PC-3 (cell line): ENCODE data around the gene ZNF41. TPM values are rescaled to one million over a fixed set of nuclear protein-coding genes. Genes with fewer than 3 reads are reported as not detected.

Experiments
- ATAC-seq: fragments of 200-7000 bp; cut with Tn5 transposase; 2 replicates; pipeline ENCODE4 v1.9.1; 2020; ENCODE audit warnings: mild to moderate bottlenecking, moderate library complexity
- BruUV-seq: library from RNA; stranded (reverse); fragments of 400-500 nt; replicated peaks from 2 replicates; lab custom pipeline; 2021; lab: Mats Ljungman, UMichigan
- CTCF ChIA-PET: fragments of 300-600 bp; sonication (Branson Sonifier 250); formaldehyde crosslinking; loops from one replicate; lab custom pipeline; 2022; ENCODE audit warnings: antibody characterized with exemption; lab: Charles Lee
- POLR2A ChIA-PET: fragments of 300-600 bp; sonication (Branson Sonifier 250); formaldehyde crosslinking; loops from one replicate; lab custom pipeline; 2022; ENCODE audit warnings: antibody characterized with exemption; ENCODE audit not compliant: unreplicated experiment; lab: Charles Lee
- DNase-seq: peaks from one replicate; pipeline ENCODE4 v3.0.0-alpha.2; 2015
- H2AFZ ChIP-seq: fragments of 300-600 bp; sonication (generic); 2 replicates; pipeline ENCODE4 v1.6.0; 2016; ENCODE audit warnings: antibody characterized with exemption, low read length
- H3F3A ChIP-seq: fragments of 300-600 bp; sonication (generic); one replicate; pipeline ENCODE4 v1.6.0; 2017; ENCODE audit warnings: antibody characterized with exemption, low read length, control low read depth, mild to moderate bottlenecking; ENCODE audit not compliant: unreplicated experiment
- H3K27ac ChIP-seq: fragments of 300-600 bp; sonication (generic); 2 replicates; pipeline ENCODE4 v1.5.1; 2016; ENCODE audit warnings: mild to moderate bottlenecking, low read length
- H3K27me3 ChIP-seq: fragments of 300-600 bp; sonication (generic); 2 replicates; pipeline ENCODE4 v1.6.1; 2016; ENCODE audit warnings: low read length, mixed read lengths
- H3K36me3 ChIP-seq: fragments of 300-600 bp; sonication (generic); 2 replicates; pipeline ENCODE4 v1.6.1; 2016; ENCODE audit warnings: low read depth, mixed run types, low read length, mixed read lengths
- H3K4me1 ChIP-seq: fragments of 300-600 bp; sonication (generic); 2 replicates; pipeline ENCODE4 v1.5.1; 2016; ENCODE audit warnings: low read length; ENCODE audit not compliant: insufficient read depth
- H3K4me2 ChIP-seq: fragments of 300-600 bp; sonication (generic); 2 replicates; pipeline ENCODE4 v1.6.0; 2016; ENCODE audit warnings: low read length
- H3K4me3 ChIP-seq: fragments of 300-600 bp; sonication (generic); 2 replicates; pipeline ENCODE4 v1.5.1; 2016; ENCODE audit warnings: mild to moderate bottlenecking, low read length, mixed read lengths
- H3K79me2 ChIP-seq: fragments of 300-600 bp; sonication (generic); 2 replicates; pipeline ENCODE4 v1.6.1; 2017; ENCODE audit warnings: low read length, mixed read lengths
- H3K9ac ChIP-seq: fragments of 300-600 bp; sonication (generic); 2 replicates; pipeline ENCODE4 v1.6.0; 2016; ENCODE audit warnings: mild to moderate bottlenecking, low read length
- H3K9me2 ChIP-seq: fragments of 300-600 bp; sonication (generic); replicated peaks from 2 replicates; pipeline ENCODE4 v1.6.1; 2016; ENCODE audit warnings: mixed run types, low read length, mixed read lengths
- H3K9me3 ChIP-seq: fragments of 300-600 bp; sonication (generic); 2 replicates; pipeline ENCODE4 v1.6.1; 2016; ENCODE audit warnings: low read length, mixed read lengths
- H4K20me1 ChIP-seq: fragments of 300-600 bp; sonication (generic); 2 replicates; pipeline ENCODE4 v1.6.1; 2016; ENCODE audit warnings: low read length, mixed read lengths
- EZH2 ChIP-seq: fragments of 300-600 bp; sonication (generic); IDR thresholded peaks from one replicate; pipeline ENCODE4 v1.6.1; 2017; ENCODE audit warnings: antibody characterized with exemption, mild to moderate bottlenecking, low read length; ENCODE audit not compliant: unreplicated experiment
- EZH2phosphoT487 ChIP-seq: fragments of 300-600 bp; sonication (generic); IDR thresholded peaks from 2 replicates; pipeline ENCODE4 v1.6.1; 2018; ENCODE audit warnings: mild to moderate bottlenecking, antibody characterized with exemption, low read length, borderline replicate concordance
- intact Hi-C: fragments of 100-400 bp; cut with micrococcal nuclease; formaldehyde crosslinking; loops from 2 replicates; pipeline ENCODE4 v1.9.0; 2023
- total RNA-seq: library from RNA; depleted of rRNA; stranded (reverse); fragments of >200 nt; gene quantifications from 2 replicates; pipeline ENCODE4 v1.2.3, GENCODE V29; 2014
- TF ChIP-seq, protein P1 (sequence below): fragments of 300-600 bp; sonication (generic); conservative IDR thresholded peaks from 2 replicates; pipeline ENCODE4 v1.5.1; 2017; ENCODE audit warnings: antibody characterized with exemption, low read depth, mild to moderate bottlenecking, low read length

ZNF41 gene
- total RNA-seq, 1 experiment from 2014 or later = 11.3 TPM

- H2AFZ ChIP-seq = no peak overlapping the region
- ChIA-PET POLR2A (no interaction called here), CTCF (no interaction called here)
- DNase-seq (no peak), ATAC-seq (no peak)
- no peak overlapping the region for H3K4me3 ChIP-seq
- TF ChIP-seq EZH2phosphoT487 (no peak), EZH2 (no peak)
- TF ChIP-seq, protein P1, sequence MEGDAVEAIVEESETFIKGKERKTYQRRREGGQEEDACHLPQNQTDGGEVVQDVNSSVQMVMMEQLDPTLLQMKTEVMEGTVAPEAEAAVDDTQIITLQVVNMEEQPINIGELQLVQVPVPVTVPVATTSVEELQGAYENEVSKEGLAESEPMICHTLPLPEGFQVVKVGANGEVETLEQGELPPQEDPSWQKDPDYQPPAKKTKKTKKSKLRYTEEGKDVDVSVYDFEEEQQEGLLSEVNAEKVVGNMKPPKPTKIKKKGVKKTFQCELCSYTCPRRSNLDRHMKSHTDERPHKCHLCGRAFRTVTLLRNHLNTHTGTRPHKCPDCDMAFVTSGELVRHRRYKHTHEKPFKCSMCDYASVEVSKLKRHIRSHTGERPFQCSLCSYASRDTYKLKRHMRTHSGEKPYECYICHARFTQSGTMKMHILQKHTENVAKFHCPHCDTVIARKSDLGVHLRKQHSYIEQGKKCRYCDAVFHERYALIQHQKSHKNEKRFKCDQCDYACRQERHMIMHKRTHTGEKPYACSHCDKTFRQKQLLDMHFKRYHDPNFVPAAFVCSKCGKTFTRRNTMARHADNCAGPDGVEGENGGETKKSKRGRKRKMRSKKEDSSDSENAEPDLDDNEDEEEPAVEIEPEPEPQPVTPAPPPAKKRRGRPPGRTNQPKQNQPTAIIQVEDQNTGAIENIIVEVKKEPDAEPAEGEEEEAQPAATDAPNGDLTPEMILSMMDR = no peak
- no peak overlapping the region for H3K27ac ChIP-seq
- BruUV-seq = no TSS peak
- intact Hi-C loops = no loop called here
- H3K4me2 ChIP-seq = no peak overlapping the region
- H4K20me1 ChIP-seq = no peaks in the 10 kb centered on the region
- H3K9ac ChIP-seq = no peak overlapping the region
- H3K36me3 ChIP-seq = peaks cover 29% of the 10 kb centered on the region
- no peaks in the 10 kb centered on the region for H3K9me2 ChIP-seq
- no peaks in the 10 kb centered on the region for H3K9me3 ChIP-seq
- no peaks in the 10 kb centered on the region for H3K27me3 ChIP-seq
- no peaks in the 10 kb centered on the region for H3K79me2 ChIP-seq
- no peaks in the 10 kb centered on the region for H3F3A ChIP-seq
- no peaks in the 10 kb centered on the region for H3K4me1 ChIP-seq
Observed at GRCh38 chrX:47456080-47456479, 26.9 kb downstream of the ZNF41 start.

GRCh38 chrX:47452112-47452511, 30.9 kb downstream of the ZNF41 start:
- Histone ChIP-seq H2AFZ (no peak overlapping the region), H4K20me1 (no peaks in the 10 kb centered on the region), H3K9me3 (peaks cover 23% of the 10 kb centered on the region; the same call in 1 of the 2 replicates), H3F3A (no peaks in the 10 kb centered on the region), H3K4me2 (no peak overlapping the region), H3K79me2 (no peaks in the 10 kb centered on the region), H3K9ac (no peak overlapping the region), H3K4me3 (no peak overlapping the region), H3K4me1 (0 out of 2 replicates have a peak, but pooled peaks cover 5% of the 10 kb centered on the region), H3K27ac (no peak overlapping the region), H3K9me2 (no peaks in the 10 kb centered on the region), H3K36me3 (peaks cover 62% of the 10 kb centered on the region), H3K27me3 (no peaks in the 10 kb centered on the region)
- no TSS peak for BruUV-seq
- ATAC-seq (no peak), DNase-seq (peak; percentile 5)
- ChIA-PET CTCF (no interaction called here), POLR2A (no interaction called here)
- no peak for TF ChIP-seq EZH2phosphoT487
- no peak for TF ChIP-seq EZH2
- TF ChIP-seq, protein P1 = no peak
- intact Hi-C loops = no loop called here

GRCh38 chrX:47448165-47448806, 34.7 kb downstream of the ZNF41 start:
- Histone ChIP-seq H3K9me3 (peaks cover 23% of the 10 kb centered on the region; the same call in 1 of the 2 replicates), H3K27ac (no peak overlapping the region), H3F3A (no peaks in the 10 kb centered on the region), H3K4me3 (no peak overlapping the region), H3K4me1 (peaks cover 9% of the 10 kb centered on the region; the same call in 1 of the 2 replicates), H3K27me3 (no peaks in the 10 kb centered on the region), H3K9ac (no peak overlapping the region), H3K36me3 (peaks cover 47% of the 10 kb centered on the region), H3K4me2 (no peak overlapping the region), H2AFZ (no peak overlapping the region), H3K9me2 (no peaks in the 10 kb centered on the region), H4K20me1 (no peaks in the 10 kb centered on the region), H3K79me2 (no peaks in the 10 kb centered on the region)
- intact Hi-C loops = no loop called here
- no TSS peak for BruUV-seq
- DNase-seq (no peak), ATAC-seq (no peak)
- ChIA-PET POLR2A (no interaction called here), CTCF (no interaction called here)
- TF ChIP-seq, protein P1 = no peak
- TF ChIP-seq EZH2 = no peak
- TF ChIP-seq EZH2phosphoT487 = no peak
